Cardiac fibroblast (primary cell): ENCODE measurements around the gene TARBP1.

Experiments
- DNase-seq, 2 donors: peaks; one replicate each; pipeline versions ENCODE4 v3.0.0 to v3.0.0-alpha.2; 2010; ENCODE audit warnings: low read depth in 2 of 2
- H3K4me3 ChIP-seq, 2 donors: replicated peaks in 1 of 2; 1 replicate in 1 of 2; 2 replicates in 1 of 2; pipeline ENCODE4 v1.5.1; 2011; ENCODE audit warnings: low read depth in 2 of 2, low read length in 2 of 2, mild to moderate bottlenecking in 2 of 2, moderate library complexity in 1 of 2
- CTCF ChIP-seq: IDR thresholded peaks from one replicate; pipeline ENCODE4 v1.5.1; 2011; ENCODE audit warnings: low read depth, mild to moderate bottlenecking, low read length, inconsistent platforms

The TARBP1 gene

DNA sequence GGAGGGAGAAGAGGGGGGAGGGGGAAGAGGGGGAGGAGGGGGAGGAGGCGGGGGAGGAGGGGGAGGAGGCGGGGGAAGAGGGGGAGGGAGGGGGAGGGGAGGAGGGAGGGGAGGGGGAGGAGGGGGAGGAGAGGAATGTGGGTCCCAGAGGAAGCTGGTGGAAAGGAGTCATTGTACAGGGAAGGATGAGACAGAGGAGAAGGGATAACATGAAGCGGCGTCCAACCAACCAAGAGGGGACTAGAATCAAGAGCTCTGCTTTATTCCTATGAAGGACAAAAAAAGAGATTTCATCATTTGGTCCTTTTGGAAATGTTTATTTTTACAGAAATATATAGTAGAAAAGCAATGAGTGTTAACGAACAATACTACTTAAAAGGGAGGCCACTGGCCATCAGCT is 81.2 kb downstream of the TARBP1 start:
- no peak for DNase-seq

DNA sequence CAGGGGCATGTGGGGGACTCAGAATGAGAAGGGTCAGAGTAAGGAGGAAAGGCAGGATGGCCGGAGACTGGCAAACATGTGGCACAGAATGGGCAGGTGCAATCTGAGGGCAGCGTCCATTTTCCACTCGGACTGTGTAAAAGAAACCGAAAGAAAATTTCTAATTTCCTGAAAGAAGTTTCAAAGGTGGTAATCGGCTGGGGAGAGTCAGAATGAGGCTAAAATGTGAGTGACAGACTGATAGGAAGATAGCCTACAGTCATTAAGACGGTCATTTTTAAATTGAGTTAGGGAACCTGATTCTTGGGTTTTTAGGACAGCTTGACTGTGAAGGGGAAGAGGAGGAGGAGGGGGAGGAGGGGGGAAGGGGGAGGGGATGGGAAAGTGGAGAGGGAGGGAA is 82.1 kb downstream of the TARBP1 start:
- TF ChIP-seq CTCF: no peak
- H3K4me3 ChIP-seq: no peak overlapping the region
- no peak for DNase-seq

More for the DNA sequence above, 81.2 kb downstream of the TARBP1 start:
- no peak for TF ChIP-seq CTCF
- no peak overlapping the region for H3K4me3 ChIP-seq

GRCh38 chr1:234396092-234396491 is 82.9 kb downstream of the TARBP1 start:
- no peak for TF ChIP-seq CTCF
- no peak for DNase-seq
- no peak overlapping the region for H3K4me3 ChIP-seq

- no peak for TF ChIP-seq CTCF
- no peak overlapping the region for H3K4me3 ChIP-seq
These were observed 83.7 kb downstream of the TARBP1 start for GRCh38 chr1:234395297-234395696.

DNA sequence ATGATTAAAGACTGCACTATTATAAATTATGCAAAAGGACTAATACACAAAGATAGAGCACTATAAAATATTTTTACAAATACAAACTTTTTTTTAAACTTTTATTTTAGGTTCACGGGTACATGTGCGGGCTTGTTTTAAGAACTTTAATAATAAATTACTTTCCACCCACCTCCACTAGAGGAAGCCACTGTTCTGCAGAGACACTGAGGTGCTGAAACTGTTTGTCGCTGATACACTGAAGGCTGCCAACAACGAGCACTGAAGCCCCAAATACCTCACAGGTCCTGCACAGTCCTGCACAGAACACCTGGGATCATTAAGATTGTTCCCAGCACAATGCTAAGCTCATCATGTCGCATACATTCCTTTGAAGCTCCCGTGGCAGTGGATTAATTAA is 85.8 kb downstream of the TARBP1 start:
- no peak for DNase-seq
- H3K4me3 ChIP-seq: no peak overlapping the region
- no peak for TF ChIP-seq CTCF

More at GRCh38 chr1:234395297-234395696, 83.7 kb downstream of the TARBP1 start:
- no peak for DNase-seq

- H3K4me3 ChIP-seq: no peak overlapping the region
- DNase-seq: no peak
- TF ChIP-seq CTCF: no peak
These were observed 90.9 kb downstream of the TARBP1 start for GRCh38 chr1:234388094-234388493.

GRCh38 chr1:234386122-234386521 is 92.9 kb downstream of the TARBP1 start:
- H3K4me3 ChIP-seq: no peak overlapping the region

More at GRCh38 chr1:234386122-234386521, 92.9 kb downstream of the TARBP1 start:
- no peak for DNase-seq
- no peak for TF ChIP-seq CTCF
